Stimulated activated CD8-positive, alpha-beta memory T cell treated with anti-CD3 and anti-CD28 coated beads, Interleukin-4, amount 100 ng/mL, for 24 hours (primary cell): ENCODE results near the gene KIAA1328.
"Not testable (repeated sequence)": the region's sequence is repeated elsewhere in the genome, so short reads cannot be mapped to it uniquely, and the experiment has no call there.

Source experiments
- DNase-seq: peaks from one replicate; pipeline ENCODE4 v3.0.0-alpha.2; 2020; ENCODE audit warnings: low read depth

Gene KIAA1328

DNA sequence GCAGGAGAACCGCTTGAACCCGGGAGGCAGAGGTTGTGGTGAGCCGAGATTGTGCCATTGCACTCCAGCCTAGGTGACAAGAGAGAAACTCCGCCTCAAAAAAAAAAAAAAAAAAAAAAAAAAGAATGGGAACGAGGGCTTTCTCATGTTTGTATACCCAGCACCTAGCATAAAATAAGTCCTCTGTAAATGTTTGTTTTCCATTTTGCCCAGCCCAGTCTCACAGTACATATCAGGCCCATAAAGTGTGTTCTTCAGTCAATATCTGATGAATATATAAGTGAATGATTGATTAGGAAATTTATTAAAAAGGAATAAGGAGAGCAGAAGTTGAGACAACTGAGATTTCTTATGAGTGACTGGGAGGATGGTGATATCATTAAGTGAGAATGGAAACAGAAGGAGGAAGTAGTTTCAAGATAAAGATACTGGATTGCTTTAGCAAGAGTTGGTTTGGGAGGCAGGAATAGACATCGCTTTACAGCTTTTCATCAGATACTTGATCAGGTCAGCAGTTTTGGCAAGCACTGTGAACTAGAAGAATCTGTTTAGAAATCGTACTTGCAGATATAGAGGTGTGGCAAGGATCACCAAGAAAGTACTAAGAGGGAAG, 327.5 kb downstream of the KIAA1328 start:
- DNase-seq, result no peak

GRCh38 chr18:37160038-37160820, 331.3 kb downstream of the KIAA1328 start:
- DNase-seq, result no peak

- no peak for DNase-seq
Observed at GRCh38 chr18:37161491-37161890, 332.6 kb downstream of the KIAA1328 start.

GRCh38 chr18:37162551-37162950, 333.6 kb downstream of the KIAA1328 start:
- DNase-seq, result no peak

DNA sequence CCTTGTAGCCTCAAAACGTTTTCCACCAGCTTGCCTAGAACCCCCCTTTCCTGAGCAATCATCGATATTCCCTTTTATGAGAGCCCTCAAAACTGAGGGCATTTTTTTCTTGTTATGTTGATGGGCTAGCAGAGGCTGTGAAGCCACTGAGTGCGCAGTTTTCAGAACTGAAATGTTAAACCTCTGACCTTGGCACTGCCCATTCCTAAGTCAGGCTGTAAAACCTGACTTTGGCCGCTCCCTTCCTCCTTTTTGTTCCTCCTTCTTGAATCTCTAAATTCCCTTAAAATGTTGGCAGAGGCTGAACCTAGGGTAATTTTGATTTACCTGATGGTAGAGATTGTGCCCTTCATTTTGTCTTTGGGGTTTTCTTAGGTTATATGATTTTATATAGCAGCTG, 334.2 kb downstream of the KIAA1328 start:
- no peak for DNase-seq

- DNase-seq, result no peak
Observed at GRCh38 chr18:37166491-37166890, 337.6 kb downstream of the KIAA1328 start.

DNA sequence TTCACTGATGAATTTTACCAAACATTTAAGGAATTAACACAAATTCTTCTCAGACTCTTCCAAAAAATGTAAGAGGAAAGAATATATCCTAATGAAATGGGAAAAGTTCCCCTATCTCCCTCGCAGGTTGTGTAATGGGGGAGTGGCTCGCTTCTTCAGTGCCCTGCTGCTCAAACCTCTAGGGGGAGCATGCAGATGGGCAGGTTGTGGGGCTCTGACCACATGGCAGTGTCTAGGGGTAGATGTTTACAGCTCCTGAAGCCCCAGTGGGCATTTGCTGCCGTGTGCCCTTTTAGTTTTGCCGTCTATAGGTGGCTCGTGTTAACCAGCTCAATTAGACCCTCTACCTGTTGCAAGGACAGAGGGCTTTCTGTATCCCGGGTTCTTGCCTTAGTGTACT, 338.0 kb downstream of the KIAA1328 start:
- not testable (repeated sequence) for DNase-seq

DNA sequence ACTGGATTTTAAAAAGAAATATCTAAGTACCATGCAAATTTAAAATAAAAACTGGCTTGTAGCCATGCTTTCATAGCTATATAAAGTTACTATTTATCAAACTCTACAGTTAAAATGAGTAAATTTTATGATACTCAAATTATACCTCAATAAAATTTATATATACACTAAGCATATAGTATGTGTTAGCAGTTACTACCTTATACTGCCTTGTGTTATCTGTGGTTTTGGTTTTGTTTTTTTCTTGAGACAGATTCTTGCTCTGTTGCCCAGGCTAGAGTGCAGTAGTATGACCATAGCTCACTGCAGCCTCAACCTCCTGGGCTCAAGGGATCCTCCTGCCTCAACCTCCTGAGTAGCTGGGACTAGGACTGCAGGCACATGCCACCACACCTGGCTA, 342.1 kb downstream of the KIAA1328 start:
- DNase-seq, result no peak

DNA sequence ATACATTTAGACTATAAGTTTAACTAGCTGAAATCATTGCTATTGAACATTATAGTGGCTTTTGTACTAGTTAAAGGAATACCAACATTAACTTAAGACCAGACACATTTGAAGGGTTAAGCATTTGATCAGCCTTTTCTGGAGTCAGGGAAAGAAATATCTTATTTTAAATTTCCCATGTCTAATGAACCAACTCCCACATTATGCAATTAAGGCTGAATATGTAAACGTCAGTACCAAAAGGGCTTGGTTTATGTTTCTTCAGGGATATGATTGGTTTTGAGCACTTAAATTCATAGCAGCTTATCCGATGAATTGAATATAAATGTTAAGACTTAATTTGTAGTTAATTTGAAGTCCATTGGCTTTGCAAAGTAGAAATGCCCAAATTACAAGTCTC, 344.5 kb downstream of the KIAA1328 start:
- DNase-seq, result no peak

GRCh38 chr18:37175727-37176620, 347.0 kb downstream of the KIAA1328 start:
- no peak for DNase-seq

GRCh38 chr18:37176621-37176934, 347.7 kb downstream of the KIAA1328 start:
- no peak for DNase-seq

GRCh38 chr18:37179384-37179783, 350.5 kb downstream of the KIAA1328 start:
- no peak for DNase-seq

DNA sequence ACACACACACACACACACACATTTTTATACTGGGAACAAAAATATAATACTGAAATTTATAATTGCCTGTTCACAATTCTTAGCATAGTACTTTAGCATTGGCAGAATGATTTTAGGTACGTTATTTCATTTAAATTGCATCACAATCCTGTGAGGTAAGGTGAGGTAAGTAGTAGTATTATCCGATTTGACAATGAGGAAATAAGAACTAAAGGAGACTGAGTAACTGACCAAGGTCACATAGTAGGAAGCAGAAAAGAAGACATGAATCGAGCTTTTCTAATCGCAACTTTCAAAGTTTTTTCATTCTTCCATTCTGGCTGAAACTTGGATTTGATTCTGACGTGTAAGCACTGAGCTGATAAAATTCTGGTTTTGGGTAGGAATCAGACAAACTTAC, 351.2 kb downstream of the KIAA1328 start:
- DNase-seq, result no peak

- no peak for DNase-seq
Observed at GRCh38 chr18:37182340-37183135, 353.6 kb downstream of the KIAA1328 start.

DNA sequence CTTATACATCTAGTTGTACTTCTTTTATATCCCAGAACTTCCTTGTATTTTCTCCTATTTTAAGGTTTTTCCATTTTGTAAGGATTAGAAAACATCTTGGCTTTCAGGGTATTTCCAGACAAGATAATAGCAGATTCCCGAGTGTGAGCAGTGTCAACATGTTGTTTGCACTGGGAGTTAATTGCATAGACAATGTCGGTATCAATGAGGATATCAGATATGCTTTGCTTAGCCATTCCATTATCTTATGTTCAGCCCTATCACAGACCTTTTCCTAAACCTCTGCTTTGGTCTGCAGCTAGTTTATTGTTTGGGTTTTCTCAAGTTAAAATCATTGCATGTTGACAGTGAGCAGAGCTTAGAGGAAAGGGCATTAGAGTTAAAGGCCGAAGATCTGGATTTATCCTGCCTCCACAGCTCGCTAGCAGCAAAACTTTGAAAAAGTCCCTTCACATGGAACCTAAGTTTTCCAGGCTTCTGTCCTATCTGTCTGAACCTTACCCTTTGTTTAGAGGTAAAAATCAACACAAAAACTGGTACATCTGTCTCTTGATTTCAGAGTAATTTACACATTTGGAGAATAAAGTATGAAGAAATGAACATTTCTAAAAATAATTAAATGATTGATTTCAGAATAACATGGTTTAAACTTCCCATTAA, 355.4 kb downstream of the KIAA1328 start:
- DNase-seq, result no peak

- no peak for DNase-seq
Observed at GRCh38 chr18:37188016-37188791, 359.3 kb downstream of the KIAA1328 start.

GRCh38 chr18:37199741-37200140, 370.8 kb downstream of the KIAA1328 start:
- no peak for DNase-seq

- no peak for DNase-seq
Observed at GRCh38 chr18:37207343-37207742, 378.4 kb downstream of the KIAA1328 start.

GRCh38 chr18:37210781-37211180, 381.9 kb downstream of the KIAA1328 start:
- DNase-seq, result no peak

GRCh38 chr18:37218022-37218590, 389.2 kb downstream of the KIAA1328 start:
- DNase-seq, result no peak
